ENCODE data around the gene EML4.
"Not testable (repeated sequence)": the region's sequence is repeated elsewhere in the genome, so short reads cannot be mapped to it uniquely, and the experiment has no call there.

EML4 gene

DNA sequence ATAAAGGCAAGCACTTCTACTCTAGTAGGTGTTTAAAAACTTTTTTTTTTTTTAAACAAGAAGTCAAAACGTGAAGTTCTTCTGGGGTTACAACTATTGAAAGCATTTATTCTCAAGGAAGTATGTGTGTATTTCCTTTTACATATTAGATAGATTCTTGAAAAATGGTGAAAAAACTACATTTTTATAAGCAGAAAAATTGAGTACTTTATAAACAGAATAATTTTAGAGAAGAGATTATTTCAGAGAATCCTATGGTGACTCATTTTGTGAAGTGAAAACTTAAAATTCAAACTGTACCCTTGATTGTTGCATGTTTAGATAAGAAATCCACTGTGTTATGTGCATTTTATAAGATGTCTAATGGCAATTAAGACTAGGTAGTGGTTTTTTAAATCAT is 2.9 kb downstream of the EML4 start:
- no peak for DNase-seq

DNA sequence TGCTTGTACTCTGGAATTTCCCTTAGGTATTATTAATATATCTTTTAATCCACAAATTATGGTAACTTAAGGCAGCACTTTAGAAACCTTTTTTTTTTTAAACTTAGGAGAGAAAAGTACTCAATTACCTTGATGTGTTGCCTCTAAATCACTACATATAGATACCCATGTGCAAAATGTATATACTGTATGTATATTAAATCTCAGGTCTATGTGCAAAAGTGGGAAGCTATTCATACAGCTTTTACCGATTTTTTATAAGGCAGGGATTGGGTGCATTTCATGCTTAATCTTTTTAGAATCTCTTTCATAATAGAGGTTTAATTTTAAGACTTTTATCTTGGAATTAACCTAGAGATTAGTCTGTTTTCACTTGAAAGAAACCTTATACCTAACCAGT is 3.4 kb downstream of the EML4 start:
- DNase-seq, result no peak

DNA sequence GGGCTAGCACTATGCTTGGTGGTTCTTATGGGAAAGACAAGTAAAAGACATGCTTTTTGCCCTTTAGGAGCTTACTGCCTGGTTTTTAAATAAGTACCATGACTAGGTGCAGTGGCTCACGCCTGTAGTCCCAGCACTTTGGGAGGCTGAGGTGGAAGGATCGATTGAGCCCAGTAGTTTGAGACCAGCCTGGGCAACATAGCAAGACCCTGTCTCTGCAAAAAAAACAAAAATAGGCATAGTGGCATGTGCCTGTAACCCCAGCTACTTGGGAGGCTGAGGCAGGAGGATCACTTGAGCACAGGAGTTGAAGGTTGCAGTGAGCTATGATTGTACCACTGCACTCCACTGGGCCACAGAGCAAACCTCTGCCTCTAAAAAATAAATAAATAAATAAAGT is 4.3 kb downstream of the EML4 start:
- DNase-seq, result not testable (repeated sequence)

DNA sequence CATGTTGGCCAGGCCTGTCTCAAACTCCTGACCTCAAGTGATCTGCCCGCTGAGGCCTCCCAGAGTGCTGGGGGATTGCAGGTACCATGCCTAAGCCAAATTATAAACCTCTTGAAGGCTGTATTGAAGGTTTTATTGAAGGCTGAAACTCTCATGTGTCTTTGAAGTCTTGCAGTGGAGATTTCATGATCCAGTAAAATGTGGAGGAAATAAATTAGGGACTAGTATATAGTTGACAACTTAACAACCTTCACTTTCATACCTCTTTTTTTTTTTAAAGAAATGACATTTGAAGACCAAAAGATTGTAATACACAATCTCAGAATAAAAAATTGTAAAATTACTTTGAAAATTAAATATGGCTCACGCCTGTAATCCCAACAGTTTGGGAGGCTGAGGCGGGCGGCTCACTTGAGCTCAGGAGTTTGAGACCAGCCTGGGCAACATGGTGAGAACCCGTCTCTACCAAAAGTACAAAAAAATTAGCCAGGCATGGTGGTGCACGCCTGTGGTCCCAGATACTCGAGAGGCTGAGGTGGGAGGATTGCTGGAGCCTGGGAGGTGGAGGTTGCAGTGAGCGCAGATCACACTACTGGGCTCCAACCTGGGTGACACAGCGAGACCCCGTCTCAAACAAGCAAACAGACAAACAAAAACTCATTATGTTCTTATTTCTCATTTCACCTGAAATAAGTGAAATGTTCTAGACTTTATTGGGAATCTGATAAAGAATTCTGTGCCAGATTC is 8.0 kb downstream of the EML4 start:
- no peak for DNase-seq

DNA sequence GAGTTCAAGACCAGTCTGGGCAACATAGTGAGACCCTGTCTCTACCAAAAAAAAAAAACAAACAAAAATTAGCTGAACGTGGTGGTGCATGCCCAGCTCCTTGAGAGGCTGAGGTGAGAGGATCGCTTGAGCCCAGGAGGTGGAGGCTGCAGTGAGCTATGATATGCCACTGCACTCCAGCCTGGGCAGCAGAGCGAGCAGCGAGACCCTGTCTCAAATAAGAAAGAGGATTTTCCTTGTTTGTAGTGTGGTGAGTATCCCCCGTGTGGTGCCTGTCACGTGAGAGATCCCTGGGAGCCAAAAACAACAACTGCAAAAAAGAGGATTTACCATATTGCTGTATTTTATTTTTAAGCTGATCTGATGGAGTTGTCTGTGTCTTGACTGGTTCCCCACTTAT is 9.2 kb downstream of the EML4 start:
- no peak for DNase-seq

DNA sequence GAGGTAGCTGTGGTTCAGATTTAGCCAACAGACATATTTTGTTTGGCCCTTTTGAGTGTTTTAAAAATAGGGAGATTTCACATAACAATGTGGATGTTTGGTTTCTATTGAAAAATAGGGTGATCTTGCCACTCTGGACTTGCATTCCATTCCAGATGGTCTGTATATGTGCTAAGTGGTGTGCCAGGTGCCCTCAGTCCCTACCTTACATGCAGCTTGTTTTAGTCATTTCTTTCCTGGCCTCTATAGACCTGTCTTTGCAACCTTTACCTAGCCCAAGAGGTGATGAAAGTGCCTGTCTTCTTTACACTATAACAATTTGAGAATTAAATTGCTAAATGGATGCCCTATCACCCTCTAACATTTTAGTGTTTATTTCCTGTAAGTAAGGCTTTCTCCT is 11.1 kb downstream of the EML4 start:
- no peak for DNase-seq

DNA sequence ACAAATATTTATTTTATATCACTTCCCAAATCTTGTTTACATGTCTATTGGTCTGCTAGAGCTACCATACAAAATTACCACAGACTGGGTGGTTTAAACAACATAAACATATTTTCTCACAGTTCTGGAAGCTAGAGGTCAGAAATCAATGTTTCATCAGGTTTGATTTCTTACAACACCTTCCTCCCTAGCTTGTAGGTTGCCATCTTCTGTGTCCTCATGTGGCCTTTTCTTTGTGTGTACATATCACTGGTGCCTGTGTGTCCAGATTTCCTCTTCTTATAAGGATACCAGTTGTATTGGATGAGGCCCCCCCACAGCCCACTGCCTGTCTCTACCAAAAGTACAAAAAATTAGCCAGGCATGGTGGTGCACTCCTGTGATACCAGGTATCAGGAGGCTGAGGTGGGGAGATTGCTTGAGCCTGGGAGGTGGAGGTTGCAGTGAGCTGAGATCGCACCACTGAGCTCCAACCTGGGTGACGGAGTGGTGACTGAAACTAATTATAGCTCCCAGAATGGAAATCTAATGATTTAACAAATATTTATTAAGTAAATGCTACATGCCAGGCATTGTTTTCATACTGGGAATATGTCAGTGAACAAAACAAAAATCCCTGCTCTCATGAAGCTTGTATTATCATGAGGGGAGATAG is 13.6 kb downstream of the EML4 start:
- DNase-seq, result no peak

DNA sequence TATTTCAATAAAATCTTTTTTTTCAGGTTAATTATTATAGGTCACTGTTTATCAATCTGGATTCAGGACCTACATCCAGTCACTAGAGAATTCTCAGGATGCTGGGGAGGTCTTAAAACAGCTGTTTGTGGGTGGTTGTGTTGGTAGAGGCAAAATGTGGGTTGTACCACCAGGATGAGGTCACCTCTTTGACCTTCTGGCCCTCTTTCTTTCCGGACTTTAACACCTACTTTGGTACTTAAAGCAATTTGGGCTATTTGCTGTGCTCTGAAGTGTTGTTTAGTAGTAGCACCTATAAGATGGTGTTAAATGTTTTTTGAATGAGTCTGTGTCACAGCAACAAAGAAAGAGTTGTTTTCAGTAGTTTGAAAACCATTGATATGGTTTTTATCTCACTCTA is 14.6 kb downstream of the EML4 start:
- DNase-seq, result no peak

DNA sequence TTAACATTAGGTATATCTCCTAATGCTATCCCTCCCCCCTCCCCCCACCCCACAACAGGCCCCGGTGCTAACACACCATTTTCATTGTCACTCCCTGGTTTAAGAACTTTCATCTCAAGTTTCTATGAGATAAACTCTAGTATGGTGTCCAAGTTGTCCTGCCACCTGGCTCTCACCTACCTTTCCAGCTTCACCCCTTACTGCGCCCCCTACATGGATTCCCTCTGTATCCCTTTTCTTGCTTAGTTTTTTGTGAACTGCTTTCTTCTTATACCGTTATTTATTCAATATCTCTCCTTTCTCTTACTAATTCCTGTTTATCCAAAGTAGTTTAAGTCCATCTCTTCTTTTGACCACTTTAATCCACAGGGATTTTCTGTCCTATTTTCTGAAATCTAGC is 15.2 kb downstream of the EML4 start:
- DNase-seq, result no peak

DNA sequence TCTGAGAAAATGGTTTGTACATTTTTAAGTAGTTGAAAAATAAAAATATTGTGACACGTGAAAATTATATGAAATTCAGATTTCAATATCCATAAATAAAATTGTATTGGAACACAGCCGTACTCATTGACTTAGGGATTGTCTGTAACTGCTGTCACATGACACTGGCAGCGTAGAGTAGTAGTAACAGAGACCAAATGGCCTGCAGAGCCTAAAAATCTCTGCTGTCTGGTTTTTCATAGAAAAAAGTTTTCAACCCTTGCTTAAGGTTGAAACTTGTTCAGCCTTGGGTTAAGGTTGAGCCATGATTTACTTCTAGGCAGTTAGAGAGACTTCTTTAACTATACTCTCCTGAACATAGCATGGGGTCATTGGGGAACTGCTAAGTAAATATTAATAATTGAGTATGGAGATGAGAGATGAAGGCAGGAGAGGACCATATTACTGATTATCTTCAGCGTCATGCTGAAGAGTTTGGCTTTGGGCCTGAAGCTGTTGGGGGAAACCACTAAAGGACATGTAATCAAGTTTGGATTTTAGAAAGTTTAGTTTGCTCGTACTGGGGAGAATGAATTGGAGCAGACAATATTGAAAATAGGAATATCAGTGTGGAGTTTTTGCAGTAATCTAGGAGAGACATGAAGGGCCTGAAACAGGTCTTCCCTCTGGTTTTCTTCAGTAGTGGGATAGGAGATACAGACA is 16.2 kb downstream of the EML4 start:
- DNase-seq, result no peak

DNA sequence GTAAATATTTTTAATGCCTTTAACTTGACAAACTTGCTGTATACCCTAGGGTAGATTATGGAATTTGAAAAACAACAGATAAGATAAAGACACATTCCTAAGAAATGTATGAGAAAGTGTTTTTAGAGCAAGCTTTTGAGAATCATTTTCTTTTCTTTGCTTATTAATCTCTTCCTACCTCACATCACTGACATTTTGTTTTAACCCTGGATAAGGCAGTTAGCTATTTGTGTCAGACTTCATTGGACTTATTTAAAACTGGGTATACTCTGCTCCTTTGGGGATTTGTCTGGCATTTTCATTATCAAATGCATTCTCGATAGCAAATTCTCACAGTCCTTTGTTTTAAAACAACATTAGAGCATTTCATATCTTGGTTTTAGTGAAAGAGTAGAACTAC is 17.2 kb downstream of the EML4 start:
- DNase-seq, result no peak

DNA sequence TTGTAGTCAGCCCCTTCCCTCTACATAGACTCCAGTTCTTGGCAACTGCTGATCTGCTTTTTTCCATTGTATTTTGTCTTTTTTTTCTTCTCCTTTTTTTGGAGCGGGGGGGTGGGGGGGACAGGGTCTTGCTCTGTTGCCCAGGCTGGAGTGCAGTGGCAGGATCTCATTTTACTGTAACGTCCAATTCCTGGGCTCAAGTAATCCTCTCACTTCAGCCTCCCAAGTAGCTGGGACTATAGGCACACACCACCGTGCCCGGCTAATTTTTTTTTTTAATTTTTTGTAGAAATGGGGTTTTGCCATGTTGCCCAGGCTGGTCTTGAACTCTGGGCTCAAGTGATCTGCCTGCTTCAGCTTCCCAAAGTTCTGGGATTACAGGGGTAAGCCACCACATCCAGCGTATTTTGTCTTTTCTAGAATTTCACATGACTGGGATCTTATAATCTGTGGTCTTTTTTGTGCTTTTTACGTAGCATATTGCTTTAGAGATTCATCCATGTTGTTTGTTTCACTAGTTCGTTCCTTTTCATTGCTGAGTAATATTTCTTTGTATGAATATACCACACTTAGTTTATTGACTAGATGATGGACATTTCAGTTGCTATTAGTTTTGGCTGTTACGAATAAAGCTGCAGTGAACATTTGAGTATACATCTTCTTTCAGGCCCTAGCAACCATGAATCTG is 17.9 kb downstream of the EML4 start:
- DNase-seq, result no peak

DNA sequence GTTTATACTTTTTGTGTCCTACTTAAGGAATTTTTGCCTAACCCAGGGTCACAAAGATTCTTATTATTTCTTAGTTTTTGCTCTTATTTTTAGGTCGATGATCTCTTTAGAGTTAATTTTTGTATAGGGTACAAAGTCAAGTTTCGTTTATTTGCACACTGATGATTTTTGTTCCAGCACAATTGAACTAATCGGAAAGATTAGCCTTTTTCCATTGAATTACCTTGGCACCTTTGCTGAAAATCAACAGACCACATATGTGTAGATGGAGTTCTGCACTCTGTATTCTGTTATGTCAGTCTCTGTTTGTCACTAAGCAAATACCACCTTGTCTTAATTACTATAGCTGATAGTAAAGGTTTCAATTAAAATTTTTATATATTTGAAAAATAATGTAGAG is 18.7 kb downstream of the EML4 start:
- DNase-seq, result no peak

DNA sequence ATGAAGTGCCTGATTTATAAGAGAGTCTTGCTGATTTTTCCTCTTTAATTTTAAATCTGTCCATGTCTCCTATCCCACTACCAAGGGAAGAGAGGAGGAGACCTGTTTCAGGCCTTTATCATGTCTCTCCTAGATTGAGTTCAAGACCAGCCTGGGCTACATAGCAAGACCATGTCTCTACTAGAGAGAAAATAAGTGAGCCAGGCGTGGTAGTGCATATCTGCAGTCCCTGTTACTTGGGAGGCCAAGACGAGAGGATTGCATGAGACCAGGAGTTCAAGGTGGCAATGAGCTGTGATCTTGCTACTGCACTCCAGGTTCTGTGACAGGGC is 20.0 kb downstream of the EML4 start:
- DNase-seq, result no peak

DNA sequence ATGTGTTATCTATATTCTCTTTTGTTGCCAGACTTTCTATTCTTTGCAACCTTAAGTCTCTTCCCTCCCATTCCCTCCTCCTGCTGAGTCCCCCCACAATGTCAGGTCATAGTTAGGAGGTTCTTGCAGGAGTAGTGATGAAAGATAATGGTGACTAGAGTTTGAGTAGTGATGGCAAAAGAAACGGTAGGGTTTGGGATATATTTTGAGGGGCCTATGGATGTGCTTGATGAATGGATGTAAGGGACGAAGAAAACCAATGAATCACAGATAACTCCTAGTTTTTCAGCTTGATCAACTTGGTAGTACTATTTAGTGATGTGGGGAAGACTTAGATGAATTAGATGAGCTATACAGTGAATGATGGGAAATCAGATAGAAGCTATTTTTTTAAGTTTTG is 21.0 kb downstream of the EML4 start:
- DNase-seq, result no peak

DNA sequence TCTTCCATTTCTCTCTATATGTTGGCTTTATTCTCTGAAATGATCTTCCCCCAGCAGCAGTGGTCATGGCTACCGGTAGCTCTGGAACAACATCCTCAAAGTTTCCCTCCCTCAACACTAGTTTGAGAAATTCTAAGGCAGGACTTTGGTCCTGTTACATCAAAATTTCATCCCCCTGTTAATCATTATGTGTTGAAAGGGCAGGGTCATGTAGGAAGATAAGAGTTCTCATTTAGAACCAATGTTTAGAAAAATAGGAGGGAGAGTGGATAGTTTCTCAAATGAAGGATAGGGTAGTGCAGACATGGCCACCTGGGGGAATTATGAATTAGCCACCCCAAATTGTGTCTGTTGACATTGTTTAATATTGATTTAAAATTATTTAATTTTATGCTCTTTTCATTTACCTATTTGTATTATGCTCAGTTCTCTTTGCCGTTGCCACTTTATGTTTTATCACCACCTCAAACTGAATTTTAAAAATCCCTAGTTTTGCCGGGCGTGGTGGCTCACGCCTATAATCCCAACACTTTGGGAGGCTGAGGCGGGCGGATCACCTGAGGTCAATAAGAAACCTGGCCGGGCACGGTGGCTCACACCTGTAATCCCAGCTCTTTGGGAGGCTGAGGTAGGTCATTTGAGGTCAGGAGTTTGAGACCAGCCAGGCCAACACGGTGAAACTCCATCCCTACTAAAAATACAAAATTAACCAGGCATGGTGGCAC is 22.3 kb downstream of the EML4 start:
- no peak for DNase-seq

DNA sequence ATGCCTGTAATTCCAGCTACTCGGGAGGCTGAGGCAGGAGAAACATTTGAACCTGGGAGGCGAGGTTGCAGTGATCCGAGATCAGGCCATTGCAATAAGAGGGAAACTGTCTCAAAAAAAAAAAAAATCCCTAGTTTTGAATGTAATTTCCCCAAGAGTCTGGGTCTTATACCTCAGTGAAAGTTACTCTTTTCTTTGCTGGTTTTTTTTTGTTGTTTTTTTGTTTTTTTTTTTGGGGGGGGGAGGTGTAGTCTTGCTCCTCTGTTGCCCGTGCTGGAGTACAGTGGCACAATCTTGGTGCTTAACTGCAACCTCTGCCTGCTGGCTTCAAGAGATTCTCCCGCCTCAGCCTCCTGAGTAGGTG is 22.8 kb downstream of the EML4 start:
- DNase-seq, result no peak

DNA sequence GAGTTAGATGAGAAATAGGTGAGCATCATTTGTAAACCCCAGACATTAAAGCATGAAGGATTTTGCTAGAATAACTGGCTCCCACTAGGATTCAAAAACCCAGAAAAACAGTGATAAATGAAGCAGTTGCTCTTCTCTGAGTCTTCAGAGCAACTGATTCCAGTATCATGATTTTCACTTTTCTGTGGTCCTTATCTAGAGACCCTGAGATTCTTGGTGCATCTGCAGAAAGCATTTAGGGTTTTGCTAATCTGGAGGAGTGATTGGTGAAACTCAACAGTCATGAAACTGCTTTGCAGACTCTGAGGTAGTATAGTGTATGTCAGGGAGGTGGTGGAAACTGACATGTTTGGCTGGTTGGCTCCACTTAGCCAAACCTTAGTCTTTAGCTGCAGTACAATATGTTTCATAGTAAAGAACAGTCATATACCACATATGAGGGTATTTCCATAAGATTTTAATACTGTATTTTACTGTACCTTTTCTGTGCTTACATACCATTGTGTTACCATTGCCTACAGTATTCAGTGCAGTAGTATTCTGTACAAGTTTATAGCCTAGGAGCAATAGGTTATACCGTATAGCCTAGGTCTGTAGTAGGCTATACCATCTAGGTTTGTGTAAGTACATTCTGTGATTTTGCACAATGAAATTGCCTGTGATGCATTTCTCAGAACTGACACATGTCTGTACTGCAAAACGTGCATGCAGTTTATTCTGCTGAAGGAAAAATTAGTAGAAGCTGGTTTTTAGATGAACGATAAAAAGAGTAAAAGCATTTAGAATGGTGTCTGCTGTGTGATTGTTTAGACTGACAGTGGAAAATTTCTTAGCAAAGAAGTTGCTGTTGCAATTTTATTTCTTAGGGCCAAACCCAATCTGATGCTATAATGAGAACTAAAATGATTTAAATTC is 23.8 kb downstream of the EML4 start:
- no peak for DNase-seq

DNA sequence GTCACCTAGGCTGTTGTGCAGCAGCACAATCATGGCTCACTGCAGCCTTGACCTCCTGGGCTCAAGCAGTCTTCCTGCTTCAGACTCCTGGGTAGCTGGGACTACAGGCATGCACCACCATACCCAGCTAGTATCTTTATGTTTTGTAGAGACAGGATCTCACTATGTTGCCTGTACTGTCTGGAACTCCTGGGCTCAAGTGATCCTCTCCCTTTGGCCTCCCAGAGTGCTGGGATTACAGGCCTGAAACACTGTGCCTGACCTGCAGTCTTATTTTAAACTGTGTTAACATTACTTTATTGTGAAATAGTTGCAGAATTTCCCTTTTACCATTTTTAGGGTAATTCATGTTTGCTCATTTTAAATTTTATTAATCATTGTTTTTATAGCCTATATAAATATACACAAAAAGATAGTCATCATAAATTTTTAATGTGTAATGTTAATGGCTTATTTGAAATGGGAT is 24.6 kb downstream of the EML4 start:
- peak in 1 of 2 experiments; percentile 7 for DNase-seq

DNA sequence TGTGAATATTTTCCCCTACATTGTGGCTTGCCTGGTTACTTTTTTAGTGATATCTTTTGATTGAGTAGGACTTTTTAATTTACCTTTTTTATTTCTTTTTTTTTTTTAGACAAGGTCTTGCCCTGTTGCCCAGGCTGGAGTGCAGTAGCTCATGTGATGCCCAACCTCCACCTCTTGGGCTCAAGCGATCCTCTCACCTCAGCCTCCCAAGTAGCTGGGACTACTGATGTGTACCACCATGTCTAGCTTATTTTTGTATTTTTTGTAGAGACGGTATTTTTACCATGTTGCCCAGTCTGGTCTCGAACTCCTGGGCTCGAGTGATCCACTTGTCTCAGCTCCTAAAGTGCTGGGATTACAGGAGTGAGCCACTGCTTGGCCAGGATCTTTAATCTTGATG is 25.3 kb downstream of the EML4 start:
- DNase-seq, result no peak

DNA sequence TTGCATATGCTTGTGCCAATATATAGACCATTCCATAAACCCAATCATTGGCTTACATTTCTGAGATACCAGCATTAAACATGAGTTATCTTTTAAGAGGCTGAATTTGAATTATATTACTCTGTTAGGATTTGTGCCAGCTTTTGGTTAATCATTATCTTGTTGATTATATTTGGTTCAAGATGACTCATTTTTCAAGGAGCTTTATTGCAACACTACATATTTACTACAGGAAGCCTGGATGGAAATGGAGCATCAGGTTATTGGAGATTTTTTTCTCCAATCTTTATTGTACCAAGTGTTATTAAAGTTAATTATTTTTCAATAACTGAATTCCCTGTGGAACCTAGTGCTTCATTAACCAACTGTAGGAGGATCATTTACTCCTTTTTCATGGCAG is 26.4 kb downstream of the EML4 start:
- peak in 1 of 2 experiments; percentile 5 for DNase-seq

DNA sequence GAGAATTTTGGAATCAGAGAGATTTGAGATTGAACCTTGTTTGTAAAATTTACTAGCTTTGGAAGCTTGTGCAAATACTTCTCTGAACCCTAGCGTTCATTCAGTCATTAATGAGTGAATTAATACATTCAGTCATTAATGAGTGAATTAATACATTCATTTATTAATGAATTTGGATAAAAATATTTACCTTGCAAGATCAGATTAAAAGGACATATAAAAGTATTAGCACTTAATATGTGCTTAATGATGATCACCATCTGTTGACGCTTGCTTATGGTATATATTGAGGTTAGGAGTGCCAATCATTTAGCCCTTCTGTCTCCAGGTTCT is 26.9 kb downstream of the EML4 start:
- DNase-seq, result no peak

Data from AML-193 (cell line).